Measurements from ENCODE around the gene FRYL.

Gene FRYL

DNA sequence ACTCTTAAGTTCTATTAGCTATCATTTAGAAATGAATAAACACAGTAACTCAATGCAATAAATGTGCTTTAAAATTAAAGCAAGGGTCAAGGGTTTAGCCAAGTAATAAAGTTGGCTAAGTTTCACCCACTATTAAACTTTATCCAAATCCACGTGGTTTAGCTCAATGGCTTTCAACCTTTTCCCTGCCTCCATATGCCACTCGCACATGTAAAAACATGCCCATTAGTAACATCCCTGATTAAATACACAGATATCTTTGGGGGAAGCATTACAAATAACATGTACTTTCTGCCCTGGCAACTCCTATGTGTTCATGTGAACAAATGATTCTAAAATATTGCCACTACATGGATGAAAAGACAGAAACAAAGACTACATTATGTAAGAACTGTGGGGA is 159.2 kb downstream of the FRYL start:
- Histone ChIP-seq H3K27me3 (replicated peaks; ENCODE audit: control insufficient read depth, insufficient read depth, low read length) (no peaks in the 10 kb centered on the region), H3K4me3 (replicated peaks; ENCODE audit: low read depth, low read length) (no peak overlapping the region), H3K36me3 (ENCODE audit: control insufficient read depth, insufficient read depth, low read length) (peaks cover 4% of the 10 kb centered on the region; the same call in 1 of the 2 replicates)
- TF ChIP-seq, protein P1, sequence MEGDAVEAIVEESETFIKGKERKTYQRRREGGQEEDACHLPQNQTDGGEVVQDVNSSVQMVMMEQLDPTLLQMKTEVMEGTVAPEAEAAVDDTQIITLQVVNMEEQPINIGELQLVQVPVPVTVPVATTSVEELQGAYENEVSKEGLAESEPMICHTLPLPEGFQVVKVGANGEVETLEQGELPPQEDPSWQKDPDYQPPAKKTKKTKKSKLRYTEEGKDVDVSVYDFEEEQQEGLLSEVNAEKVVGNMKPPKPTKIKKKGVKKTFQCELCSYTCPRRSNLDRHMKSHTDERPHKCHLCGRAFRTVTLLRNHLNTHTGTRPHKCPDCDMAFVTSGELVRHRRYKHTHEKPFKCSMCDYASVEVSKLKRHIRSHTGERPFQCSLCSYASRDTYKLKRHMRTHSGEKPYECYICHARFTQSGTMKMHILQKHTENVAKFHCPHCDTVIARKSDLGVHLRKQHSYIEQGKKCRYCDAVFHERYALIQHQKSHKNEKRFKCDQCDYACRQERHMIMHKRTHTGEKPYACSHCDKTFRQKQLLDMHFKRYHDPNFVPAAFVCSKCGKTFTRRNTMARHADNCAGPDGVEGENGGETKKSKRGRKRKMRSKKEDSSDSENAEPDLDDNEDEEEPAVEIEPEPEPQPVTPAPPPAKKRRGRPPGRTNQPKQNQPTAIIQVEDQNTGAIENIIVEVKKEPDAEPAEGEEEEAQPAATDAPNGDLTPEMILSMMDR (IDR thresholded peaks at IDR 0.05; ENCODE audit: insufficient read depth, low read length, poor library complexity, severe bottlenecking): no peak
- DNase-seq (ENCODE audit: extremely low read depth, insufficient read length): no peak

DNA sequence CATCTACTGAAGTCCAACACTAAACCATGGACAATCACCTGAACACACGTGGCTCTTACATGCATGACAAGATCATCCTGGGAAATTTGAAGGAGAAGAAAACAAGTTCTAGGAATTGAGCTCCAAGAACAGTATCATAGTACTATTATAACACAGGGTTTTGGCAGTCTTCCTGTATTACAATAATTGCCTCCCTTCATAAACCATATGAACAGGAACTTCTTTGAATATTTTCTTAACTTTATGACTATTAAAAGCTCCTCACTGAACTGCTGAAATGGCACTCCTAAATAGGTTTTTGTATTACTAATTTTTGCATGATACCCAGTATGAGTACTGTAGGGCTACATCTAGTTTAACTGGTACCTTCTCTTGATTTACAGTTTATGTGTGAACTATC is 160.0 kb downstream of the FRYL start:
- TF ChIP-seq, protein P1 (IDR thresholded peaks at IDR 0.05; ENCODE audit: insufficient read depth, low read length, poor library complexity, severe bottlenecking): no peak
- no peak overlapping the region for H3K4me3 ChIP-seq (replicated peaks; ENCODE audit: low read depth, low read length)
- H3K36me3 ChIP-seq (ENCODE audit: control insufficient read depth, insufficient read depth, low read length): peaks cover 4% of the 10 kb centered on the region; the same call in 1 of the 2 replicates
- DNase-seq (ENCODE audit: extremely low read depth, insufficient read length): no peak
- no peaks in the 10 kb centered on the region for H3K27me3 ChIP-seq (replicated peaks; ENCODE audit: control insufficient read depth, insufficient read depth, low read length)

DNA sequence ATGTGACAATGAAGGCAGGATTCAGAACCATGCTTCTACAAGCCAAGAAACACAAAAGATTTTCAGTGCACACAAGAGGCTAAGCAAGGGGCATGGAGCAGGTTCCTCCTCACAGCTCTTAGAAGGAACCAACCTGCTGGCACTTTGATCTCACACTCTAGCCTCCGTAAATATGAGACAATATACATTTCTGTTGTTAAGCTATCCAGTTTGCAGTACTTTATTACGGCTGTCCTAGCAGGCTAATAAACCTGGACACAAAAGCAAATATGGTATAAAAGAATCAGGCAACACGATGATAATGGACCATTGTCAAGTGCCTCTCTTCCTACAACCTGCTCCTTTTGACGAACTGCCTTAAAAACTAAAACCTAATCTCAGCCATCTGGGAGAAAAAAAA is 175.6 kb downstream of the FRYL start:
- no peaks in the 10 kb centered on the region; the same call in 1 of the 2 replicates for H3K36me3 ChIP-seq (ENCODE audit: control insufficient read depth, insufficient read depth, low read length)
- TF ChIP-seq, protein P1 (IDR thresholded peaks at IDR 0.05; ENCODE audit: insufficient read depth, low read length, poor library complexity, severe bottlenecking): no peak
- no peaks in the 10 kb centered on the region for H3K27me3 ChIP-seq (replicated peaks; ENCODE audit: control insufficient read depth, insufficient read depth, low read length)
- H3K4me3 ChIP-seq (replicated peaks; ENCODE audit: low read depth, low read length): no peak overlapping the region
- no peak for DNase-seq (ENCODE audit: extremely low read depth, insufficient read length)

DNA sequence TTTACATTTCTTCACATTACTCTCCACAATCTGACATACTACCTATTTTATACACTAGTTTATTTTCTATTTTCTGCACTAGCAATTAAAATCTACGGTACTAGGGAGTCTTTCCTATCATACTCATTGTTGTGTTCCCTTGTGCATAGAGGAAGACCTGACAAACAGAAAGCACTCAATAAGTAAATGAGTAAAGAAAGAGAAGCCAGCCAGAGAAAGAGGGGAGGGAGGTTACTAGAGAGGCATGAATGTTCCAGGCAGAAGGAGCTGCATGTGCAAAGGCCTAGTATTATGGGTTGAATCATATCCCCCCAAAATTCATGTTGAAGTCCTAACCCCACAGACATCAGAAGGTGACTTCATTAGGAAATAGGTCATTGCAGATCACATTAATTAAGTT is 176.0 kb downstream of the FRYL start:
- Histone ChIP-seq H3K4me3 (replicated peaks; ENCODE audit: low read depth, low read length) (no peak overlapping the region), H3K36me3 (ENCODE audit: control insufficient read depth, insufficient read depth, low read length) (no peaks in the 10 kb centered on the region; the same call in 1 of the 2 replicates), H3K27me3 (replicated peaks; ENCODE audit: control insufficient read depth, insufficient read depth, low read length) (no peaks in the 10 kb centered on the region)
- no peak for DNase-seq (ENCODE audit: extremely low read depth, insufficient read length)
- TF ChIP-seq, protein P1 (IDR thresholded peaks at IDR 0.05; ENCODE audit: insufficient read depth, low read length, poor library complexity, severe bottlenecking): no peak

DNA sequence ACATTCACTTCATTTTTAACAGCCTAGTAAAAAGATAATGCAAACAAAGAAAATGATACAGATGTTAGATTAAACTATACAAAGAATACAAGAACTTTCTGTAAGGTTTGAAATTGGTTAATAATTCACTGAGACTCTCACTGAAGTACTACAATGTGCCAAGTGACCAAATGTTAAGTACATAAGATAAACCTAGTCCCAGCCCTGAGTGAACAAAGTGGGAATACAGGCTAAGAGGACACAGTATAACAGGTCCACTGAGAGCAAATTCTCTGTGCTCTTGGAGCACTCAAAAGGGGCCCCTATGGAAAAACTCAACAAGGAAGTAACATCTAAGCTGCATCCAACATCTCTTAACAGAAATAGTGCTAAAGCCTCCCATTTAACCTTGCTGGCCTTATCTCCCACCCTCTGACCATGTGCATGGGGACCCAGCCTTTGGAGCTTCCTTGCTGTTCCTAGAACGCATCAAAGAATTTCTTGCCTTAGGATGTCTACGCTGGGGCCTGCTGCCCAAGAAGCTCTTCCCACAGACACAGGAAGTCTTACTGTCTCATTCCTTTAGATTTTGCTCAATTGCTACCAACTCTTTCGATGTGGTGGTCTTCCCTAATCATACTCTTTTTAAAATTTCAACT is 176.6 kb downstream of the FRYL start:
- no peak overlapping the region for H3K4me3 ChIP-seq (replicated peaks; ENCODE audit: low read depth, low read length)

More for the DNA sequence above, 176.6 kb downstream of the FRYL start:
- no peaks in the 10 kb centered on the region for H3K27me3 ChIP-seq (replicated peaks; ENCODE audit: control insufficient read depth, insufficient read depth, low read length)
- no peaks in the 10 kb centered on the region; the same call in 1 of the 2 replicates for H3K36me3 ChIP-seq (ENCODE audit: control insufficient read depth, insufficient read depth, low read length)
- TF ChIP-seq, protein P1 (IDR thresholded peaks at IDR 0.05; ENCODE audit: insufficient read depth, low read length, poor library complexity, severe bottlenecking): no peak
- DNase-seq (ENCODE audit: extremely low read depth, insufficient read length): no peak

Data from GM06990 (cell line).